ENCODE measurements around the gene TRPM3.

Gene TRPM3

GRCh38 chr9:71121275-71122021 lies at the start of gene TRPM3:
TSS of gene TRPM3 (minus strand) at chr9:71121621. CDS start at chr9:71121354, 267 bp downstream.
- no peak for DNase-seq (ENCODE audit: low spot score)

GRCh38 chr9:71168418-71168817 lies 47.0 kb upstream of the TRPM3 start:
- no peak for DNase-seq (ENCODE audit: low spot score)

- DNase-seq (ENCODE audit: low spot score) = no peak
Measured at GRCh38 chr9:71162126-71162525, 40.7 kb upstream of the TRPM3 start.

GRCh38 chr9:71157731-71158130 lies 36.3 kb upstream of the TRPM3 start:
- DNase-seq (ENCODE audit: low spot score) = no peak

- DNase-seq (ENCODE audit: low spot score) = no peak
Measured at GRCh38 chr9:71147368-71147767, 25.9 kb upstream of the TRPM3 start.

GRCh38 chr9:71146511-71146910 lies 25.1 kb upstream of the TRPM3 start:
- no peak for DNase-seq (ENCODE audit: low spot score)

GRCh38 chr9:71145179-71145578 lies 23.8 kb upstream of the TRPM3 start:
- DNase-seq (ENCODE audit: low spot score) = no peak

- no peak for DNase-seq (ENCODE audit: low spot score)
Measured at GRCh38 chr9:71144495-71144894, 23.1 kb upstream of the TRPM3 start.

- no peak for DNase-seq (ENCODE audit: low spot score)
Measured at GRCh38 chr9:71136696-71137095, 15.3 kb upstream of the TRPM3 start.

- no peak for DNase-seq (ENCODE audit: low spot score)
Measured at GRCh38 chr9:71131145-71131544, 9.7 kb upstream of the TRPM3 start.

- no peak for DNase-seq (ENCODE audit: low spot score)
Measured at GRCh38 chr9:71130521-71130920, 9.1 kb upstream of the TRPM3 start.

- no peak for DNase-seq (ENCODE audit: low spot score)
Measured at GRCh38 chr9:71128796-71129195, 7.4 kb upstream of the TRPM3 start.

GRCh38 chr9:71127301-71127700 lies 5.9 kb upstream of the TRPM3 start:
- DNase-seq (ENCODE audit: low spot score) = no peak

- no peak for DNase-seq (ENCODE audit: low spot score)
Measured at GRCh38 chr9:71122421-71122820, 1.0 kb upstream of the TRPM3 start.

- no peak for DNase-seq (ENCODE audit: low spot score)
Measured at GRCh38 chr9:71122022-71122275, 528 bp upstream of the TRPM3 start.

- no peak for DNase-seq (ENCODE audit: low spot score)
Measured at GRCh38 chr9:71120501-71121247, 747 bp downstream of the TRPM3 start.

- no peak for DNase-seq (ENCODE audit: low spot score)
Measured at GRCh38 chr9:71119746-71120145, 1.7 kb downstream of the TRPM3 start.

- no peak for DNase-seq (ENCODE audit: low spot score)
Measured at GRCh38 chr9:71118324-71118723, 3.1 kb downstream of the TRPM3 start.

GRCh38 chr9:71115448-71115975 lies 5.9 kb downstream of the TRPM3 start:
- no peak for DNase-seq (ENCODE audit: low spot score)

- DNase-seq (ENCODE audit: low spot score) = no peak
Measured at GRCh38 chr9:71112866-71113265, 8.6 kb downstream of the TRPM3 start.

GRCh38 chr9:71108937-71109336 lies 12.5 kb downstream of the TRPM3 start:
- DNase-seq (ENCODE audit: low spot score) = no peak

- DNase-seq (ENCODE audit: low spot score) = no peak
Measured at GRCh38 chr9:71106992-71107391, 14.4 kb downstream of the TRPM3 start.

- no peak for DNase-seq (ENCODE audit: low spot score)
Measured at GRCh38 chr9:71105192-71105591, 16.2 kb downstream of the TRPM3 start.

- no peak for DNase-seq (ENCODE audit: low spot score)
Measured at GRCh38 chr9:71098801-71099200, 22.6 kb downstream of the TRPM3 start.
